IMR-90 (cell line): ENCODE data around the gene TMEM135.

Experiments used
- CHD1 ChIP-seq: IDR thresholded peaks from 2 replicates; pipeline ENCODE4 v1.6.1; 2012; ENCODE audit warnings: low read depth, low read length, improper control_type of control experiment
- CTCF ChIP-seq: conservative IDR thresholded peaks from 2 replicates; pipeline ENCODE4 v1.5.1; 2012; ENCODE audit warnings: mild to moderate bottlenecking, low read depth, low read length, improper control_type of control experiment
- MXI1 ChIP-seq: IDR thresholded peaks from 2 replicates; pipeline ENCODE4 v1.6.1; 2012; ENCODE audit warnings: low read depth, mild to moderate bottlenecking, low read length, moderate library complexity, borderline replicate concordance
- POLR2A ChIP-seq: IDR thresholded peaks from 2 replicates; pipeline ENCODE4 v1.6.1; 2012; ENCODE audit warnings: mild to moderate bottlenecking, low read depth, low read length
- RCOR1 ChIP-seq: IDR thresholded peaks from 2 replicates; pipeline ENCODE4 v1.6.1; 2012; ENCODE audit warnings: mild to moderate bottlenecking, low read length, improper control_type of control experiment; ENCODE audit not compliant: insufficient replicate concordance
- SMC3 ChIP-seq: fragments of 150-350 bp; IDR thresholded peaks from 2 replicates; pipeline ENCODE4 v1.6.1; 2016; ENCODE audit warnings: low read depth, mild to moderate bottlenecking, antibody characterized with exemption, low read length, moderate library complexity

- TF ChIP-seq MXI1 (no peak), SMC3 (no peak), POLR2A (no peak), CTCF (no peak), CHD1 (no peak), RCOR1 (no peak)
Observed at GRCh38 chr11:87258171-87258833, 220.6 kb downstream of the TMEM135 start.
